Measurements from ENCODE around the gene KIAA1217. TPM values are rescaled to one million over a fixed set of nuclear protein-coding genes. Genes with fewer than 3 reads are reported as not detected.

The KIAA1217 gene
- polyA plus RNA-seq, 2 of the 4 experiments (the other 2 are of a cell fraction), result 1.5 to 2.7 TPM

DNA sequence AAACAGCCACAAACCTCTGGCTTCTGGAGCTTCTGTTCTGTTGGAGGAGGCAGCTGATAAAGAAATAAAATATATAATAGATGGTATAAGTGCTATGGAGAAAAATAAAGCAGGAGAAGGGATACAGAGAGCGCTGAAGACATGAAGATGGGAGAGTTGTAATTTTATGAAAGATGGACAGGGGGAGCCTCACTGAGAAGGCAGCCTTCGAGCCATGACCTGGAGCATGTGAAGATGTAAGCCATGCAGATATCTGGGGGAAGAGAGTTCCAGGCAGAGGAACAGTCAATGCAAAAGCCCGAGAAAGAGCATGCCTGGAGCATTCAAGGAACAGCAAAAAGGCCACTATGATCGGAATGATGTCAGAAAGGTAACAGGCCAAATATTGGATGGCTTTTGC is 187.5 kb downstream of the KIAA1217 start:
- no peak overlapping the region for H3K4me3 ChIP-seq
- TF ChIP-seq TP53 (CRISPR knock-in tag; IDR thresholded peaks at IDR 0.05) (no peak), CHD2 (IDR thresholded peaks at IDR 0.05; ENCODE audit: low read length, partially characterized antibody) (no peak), JUNB (IDR thresholded peaks at IDR 0.05) (no peak), ZFP36 (IDR thresholded peaks at IDR 0.05; ENCODE audit: borderline replicate concordance, partially characterized antibody) (no peak), NPAS2 (CRISPR knock-in tag; IDR thresholded peaks at IDR 0.05; ENCODE audit: borderline replicate concordance) (no peak), FOXS1 (CRISPR knock-in tag; IDR thresholded peaks at IDR 0.05) (no peak), PHF8 (IDR thresholded peaks at IDR 0.05; ENCODE audit: borderline replicate concordance, low read depth) (no peak), KDM5A (IDR thresholded peaks at IDR 0.05) (no peak)
- no peak overlapping the region for H3K27ac ChIP-seq
- FAIRE-seq (no peak), DNase-seq (ENCODE audit: low read depth in 1 of 2, low spot score in 1 of 2) (peak in 1 of 2 experiments; percentile 11), ATAC-seq (no peak)
- no peaks in the 10 kb centered on the region for H3K9me3 ChIP-seq
- ChIA-PET POLR2A (no interaction called here), CTCF (no interaction called here)
- no peak overlapping the region for H3K4me2 ChIP-seq
- no peaks in the 10 kb centered on the region for H3K4me1 ChIP-seq
- WGBS (ENCODE audit: missing lambda C conversion rate), result 37% methylated on average over 4 of the region's 4 CpGs

DNA sequence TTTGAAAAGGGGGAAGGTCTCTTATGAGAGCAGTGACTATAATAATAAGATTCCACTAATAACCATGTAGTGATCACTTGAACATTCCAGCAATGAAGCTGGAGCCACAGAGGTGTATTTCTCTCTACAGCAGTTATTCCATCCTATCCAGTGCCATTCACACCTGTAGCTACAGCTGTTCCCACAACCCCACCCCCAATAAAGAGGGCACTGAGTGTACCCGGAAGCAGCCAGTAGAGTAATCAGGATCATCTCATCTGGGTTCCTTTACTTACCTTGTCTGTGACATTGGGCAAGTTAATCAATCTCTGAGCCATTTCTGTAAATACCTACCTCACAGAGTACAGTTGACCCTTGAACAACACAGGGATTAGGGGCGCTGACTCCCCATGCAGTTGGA is 188.7 kb downstream of the KIAA1217 start:
- no peaks in the 10 kb centered on the region for H3K9me3 ChIP-seq
- ATAC-seq, result no peak
- TF ChIP-seq RAD21 (conservative IDR thresholded peaks at IDR 0.05 in 1 of 2, IDR thresholded peaks at IDR 0.05 in 1 of 2) (no peak), RCOR1 (IDR thresholded peaks at IDR 0.05; ENCODE audit: low read depth, low read length) (no peak), HDAC2 (IDR thresholded peaks at IDR 0.05) (no peak), RNF2 (IDR thresholded peaks at IDR 0.05; ENCODE audit: borderline replicate concordance, low read depth) (no peak), MAFK (IDR thresholded peaks at IDR 0.05; ENCODE audit: partially characterized antibody) (no peak), SMC3 (IDR thresholded peaks at IDR 0.05) (no peak), EHMT2 (IDR thresholded peaks at IDR 0.05; ENCODE audit: low read depth) (no peak), NFE2L2 (conservative IDR thresholded peaks at IDR 0.05; ENCODE audit: low read length) (no peak), KDM1A (IDR thresholded peaks at IDR 0.05; ENCODE audit: low read depth) (no peak), CEBPB (IDR thresholded peaks at IDR 0.05) (no peak), CHD4 (IDR thresholded peaks at IDR 0.05; ENCODE audit: borderline replicate concordance) (no peak), TFCP2L1 (CRISPR knock-in tag; IDR thresholded peaks at IDR 0.05) (no peak)
- TF ChIP-seq, protein P1, sequence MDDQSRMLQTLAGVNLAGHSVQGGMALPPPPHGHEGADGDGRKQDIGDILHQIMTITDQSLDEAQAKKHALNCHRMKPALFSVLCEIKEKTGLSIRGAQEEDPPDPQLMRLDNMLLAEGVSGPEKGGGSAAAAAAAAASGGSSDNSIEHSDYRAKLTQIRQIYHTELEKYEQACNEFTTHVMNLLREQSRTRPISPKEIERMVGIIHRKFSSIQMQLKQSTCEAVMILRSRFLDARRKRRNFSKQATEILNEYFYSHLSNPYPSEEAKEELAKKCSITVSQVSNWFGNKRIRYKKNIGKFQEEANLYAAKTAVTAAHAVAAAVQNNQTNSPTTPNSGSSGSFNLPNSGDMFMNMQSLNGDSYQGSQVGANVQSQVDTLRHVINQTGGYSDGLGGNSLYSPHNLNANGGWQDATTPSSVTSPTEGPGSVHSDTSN (IDR thresholded peaks at IDR 0.05), result no peak
- TF ChIP-seq, protein P2, sequence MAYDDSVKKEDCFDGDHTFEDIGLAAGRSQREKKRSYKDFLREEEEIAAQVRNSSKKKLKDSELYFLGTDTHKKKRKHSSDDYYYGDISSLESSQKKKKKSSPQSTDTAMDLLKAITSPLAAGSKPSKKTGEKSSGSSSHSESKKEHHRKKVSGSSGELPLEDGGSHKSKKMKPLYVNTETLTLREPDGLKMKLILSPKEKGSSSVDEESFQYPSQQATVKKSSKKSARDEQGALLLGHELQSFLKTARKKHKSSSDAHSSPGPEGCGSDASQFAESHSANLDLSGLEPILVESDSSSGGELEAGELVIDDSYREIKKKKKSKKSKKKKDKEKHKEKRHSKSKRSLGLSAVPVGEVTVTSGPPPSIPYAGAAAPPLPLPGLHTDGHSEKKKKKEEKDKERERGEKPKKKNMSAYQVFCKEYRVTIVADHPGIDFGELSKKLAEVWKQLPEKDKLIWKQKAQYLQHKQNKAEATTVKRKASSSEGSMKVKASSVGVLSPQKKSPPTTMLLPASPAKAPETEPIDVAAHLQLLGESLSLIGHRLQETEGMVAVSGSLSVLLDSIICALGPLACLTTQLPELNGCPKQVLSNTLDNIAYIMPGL (CRISPR knock-in tag; IDR thresholded peaks at IDR 0.05; ENCODE audit: borderline replicate concordance), result no peak
- TF ChIP-seq, protein P3, sequence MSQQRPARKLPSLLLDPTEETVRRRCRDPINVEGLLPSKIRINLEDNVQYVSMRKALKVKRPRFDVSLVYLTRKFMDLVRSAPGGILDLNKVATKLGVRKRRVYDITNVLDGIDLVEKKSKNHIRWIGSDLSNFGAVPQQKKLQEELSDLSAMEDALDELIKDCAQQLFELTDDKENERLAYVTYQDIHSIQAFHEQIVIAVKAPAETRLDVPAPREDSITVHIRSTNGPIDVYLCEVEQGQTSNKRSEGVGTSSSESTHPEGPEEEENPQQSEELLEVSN (IDR thresholded peaks at IDR 0.05; ENCODE audit: borderline replicate concordance, low read depth), result no peak
- TF ChIP-seq, protein P4, sequence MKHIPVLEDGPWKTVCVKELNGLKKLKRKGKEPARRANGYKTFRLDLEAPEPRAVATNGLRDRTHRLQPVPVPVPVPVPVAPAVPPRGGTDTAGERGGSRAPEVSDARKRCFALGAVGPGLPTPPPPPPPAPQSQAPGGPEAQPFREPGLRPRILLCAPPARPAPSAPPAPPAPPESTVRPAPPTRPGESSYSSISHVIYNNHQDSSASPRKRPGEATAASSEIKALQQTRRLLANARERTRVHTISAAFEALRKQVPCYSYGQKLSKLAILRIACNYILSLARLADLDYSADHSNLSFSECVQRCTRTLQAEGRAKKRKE (CRISPR knock-in tag; IDR thresholded peaks at IDR 0.05; ENCODE audit: low read depth), result no peak
- WGBS (ENCODE audit: missing lambda C conversion rate), result 39% methylated on average over 2 of the region's 2 CpGs
- FAIRE-seq, result no peak
- H3K4me2 ChIP-seq, result no peak overlapping the region
- no peak overlapping the region for H3K27ac ChIP-seq
- H3K4me1 ChIP-seq, result no peaks in the 10 kb centered on the region
- CTCF ChIA-PET, result interaction anchor here (0.6 to 1.3 kb wide), 5 partner anchors 18 to 863 kb away, joined by 3 to 5 read pairs (median 4); no protein-coding TSS in a partner anchor
- DNase-seq (ENCODE audit: low read depth in 1 of 2, low spot score in 1 of 2), result no peak
- H3K4me3 ChIP-seq, result no peak overlapping the region
- POLR2A ChIA-PET, result no interaction called here
